ENCODE data around the gene INPP5A.

GRCh38 chr10:132744839-132745238 lies 207.3 kb downstream of the INPP5A start:
- no peak for TF ChIP-seq TCF12 (IDR thresholded peaks at IDR 0.05; ENCODE audit: low read depth, low read length)
- TF ChIP-seq TBL1XR1 (IDR thresholded peaks at IDR 0.05; ENCODE audit: low read depth, low read length), result no peak
- no peak for TF ChIP-seq CTCF (IDR thresholded peaks at IDR 0.05 in 2 of 3, conservative IDR thresholded peaks at IDR 0.05 in 1 of 3; ENCODE audit: control insufficient read depth in 2 of 3, extremely low read depth in 1 of 3, insufficient read depth in 1 of 3, low read depth in 3 of 3, low read length in 3 of 3)
- TF ChIP-seq EP300 (IDR thresholded peaks at IDR 0.05; ENCODE audit: borderline replicate concordance in 1 of 2, control insufficient read depth in 1 of 2, low read depth in 2 of 2, low read length in 2 of 2), result no peak
- TF ChIP-seq EZH2 (IDR thresholded peaks at IDR 0.05; ENCODE audit: borderline replicate concordance, control insufficient read depth, low read depth, low read length), result no peak
- no peak for TF ChIP-seq PML (IDR thresholded peaks at IDR 0.05; ENCODE audit: low read length)
- TF ChIP-seq MYC (IDR thresholded peaks at IDR 0.05; ENCODE audit: insufficient read depth, insufficient read length, insufficient replicate concordance, low read length, severe bottlenecking), result no peak
- no peak for TF ChIP-seq ESRRA (IDR thresholded peaks at IDR 0.05; ENCODE audit: low read length)
- TF ChIP-seq RB1 (IDR thresholded peaks at IDR 0.05; ENCODE audit: borderline replicate concordance), result no peak
- TF ChIP-seq ZBTB33 (IDR thresholded peaks at IDR 0.05), result no peak
- no peak for TF ChIP-seq NR2C2 (IDR thresholded peaks at IDR 0.05; ENCODE audit: borderline replicate concordance, control insufficient read depth, insufficient read length, low read depth)
- TF ChIP-seq POLR2A (IDR thresholded peaks at IDR 0.05; ENCODE audit: low read depth, low read length), result no peak
- no peak for TF ChIP-seq RCOR1 (conservative IDR thresholded peaks at IDR 0.05; ENCODE audit: low read depth, low read length)
- no peak for TF ChIP-seq RBBP5 (conservative IDR thresholded peaks at IDR 0.05)

All from GM12878 (cell line).